H4 (cell line): ENCODE results near the gene DOK6. TPM values are rescaled to one million over a fixed set of nuclear protein-coding genes. Genes with fewer than 3 reads are reported as not detected.

Experiments
- DNase-seq: peaks from one replicate; pipeline ENCODE4 v3.0.0-alpha.2; 2015; ENCODE audit warnings: low spot score
- total RNA-seq: library from RNA; depleted of rRNA; stranded (reverse); fragments of >200 nt; shearing (Covaris generic); gene quantifications from 2 replicates; pipeline ENCODE4 v1.2.3, GENCODE V29; 2014

Gene DOK6
- total RNA-seq, 1 experiment from 2014 or later = 8.6 TPM

DNA sequence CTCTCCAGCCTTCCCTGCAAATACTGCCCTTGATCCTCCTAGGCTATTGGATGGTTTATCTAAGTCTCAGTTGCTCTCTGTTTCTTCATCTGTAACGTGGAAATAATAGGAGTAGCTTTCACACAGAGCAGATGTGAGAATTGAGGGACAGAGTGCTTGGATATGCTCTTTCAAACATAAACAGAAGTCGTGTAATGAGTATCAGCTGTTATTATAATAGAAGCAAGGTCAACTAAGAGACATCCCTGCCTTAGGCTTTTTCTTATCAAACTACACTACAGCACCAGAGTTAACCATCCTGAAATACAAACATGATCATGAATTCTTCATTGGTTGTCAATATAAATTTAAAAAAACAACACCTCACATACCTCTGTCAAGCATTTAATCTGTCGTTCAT is 138.2 kb downstream of the DOK6 start:
- no peak for DNase-seq

DNA sequence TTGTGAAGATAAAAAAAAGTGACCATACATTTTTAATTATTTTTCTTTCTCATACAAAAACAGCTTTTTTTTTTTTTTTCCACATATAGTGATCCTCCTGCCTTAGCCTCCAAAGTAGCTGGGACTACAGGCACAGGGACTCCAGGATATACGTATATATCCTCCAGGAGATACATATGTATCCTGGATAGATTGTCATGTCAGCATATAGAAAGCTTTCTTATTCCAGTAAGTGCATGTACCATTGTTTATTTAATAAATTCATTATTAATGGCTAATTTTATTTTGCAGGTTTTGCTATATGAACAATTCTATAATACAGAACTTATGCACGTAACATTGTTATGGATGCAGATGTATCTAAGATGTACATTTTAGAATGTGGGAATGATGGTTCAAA is 138.7 kb downstream of the DOK6 start:
- DNase-seq = no peak

DNA sequence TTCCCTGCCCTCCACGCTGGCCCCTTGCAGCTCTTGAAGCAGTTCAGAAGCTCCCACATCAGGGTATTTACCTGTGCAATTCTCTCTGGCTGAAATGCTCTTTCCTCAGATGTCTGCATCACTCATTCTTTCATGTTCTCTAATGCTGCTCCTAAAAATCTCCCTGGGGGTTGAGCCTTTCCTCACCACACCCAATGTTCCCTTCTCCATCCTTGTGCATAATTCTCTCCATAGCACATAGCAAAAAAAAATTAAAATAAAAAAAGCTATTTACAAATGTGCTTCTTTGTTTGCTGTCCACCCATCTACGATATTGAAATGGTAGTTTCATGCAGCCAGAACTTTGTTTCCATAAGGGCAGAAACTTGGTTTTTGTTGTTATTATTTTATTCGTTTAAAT is 155.5 kb downstream of the DOK6 start:
- no peak for DNase-seq

DNA sequence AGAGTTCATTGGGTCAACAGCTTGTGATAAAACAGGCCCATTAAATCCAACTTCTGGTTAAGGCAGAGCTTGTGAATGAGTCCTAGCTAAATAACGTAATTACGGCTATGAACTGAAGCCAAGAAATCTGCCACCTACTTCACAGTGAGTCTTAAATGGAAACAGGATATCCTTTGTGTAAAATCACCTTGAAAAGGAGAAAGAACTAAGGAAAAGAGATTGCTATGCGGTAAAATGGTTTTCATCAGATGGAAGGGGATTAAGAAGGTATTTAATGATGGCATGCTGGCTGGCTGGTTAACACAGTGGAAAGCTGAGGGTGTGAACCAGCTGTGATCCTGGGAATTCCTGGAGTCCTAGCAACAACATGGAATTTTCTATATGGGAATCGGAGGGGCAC is 156.6 kb downstream of the DOK6 start:
- peak; percentile 58 for DNase-seq

DNA sequence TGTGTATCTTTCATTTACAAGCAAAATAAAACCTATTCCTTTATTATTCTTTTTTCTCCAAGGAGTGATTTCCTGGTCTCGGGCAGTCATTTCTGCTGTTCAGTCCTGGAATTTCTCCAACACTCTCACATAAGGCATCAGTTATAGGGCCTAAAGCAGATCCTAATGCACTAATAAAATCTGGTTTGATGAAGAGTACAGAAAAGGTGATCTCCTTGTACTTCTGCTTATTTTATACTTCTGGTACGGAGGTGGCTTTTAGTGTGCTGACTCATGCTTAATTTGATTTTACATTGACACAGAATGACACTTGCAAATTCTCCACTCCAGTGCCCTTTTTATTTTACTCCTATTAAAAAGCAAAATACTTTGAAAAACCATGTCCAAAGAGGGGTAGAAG is 157.4 kb downstream of the DOK6 start:
- peak; percentile 19 for DNase-seq

DNA sequence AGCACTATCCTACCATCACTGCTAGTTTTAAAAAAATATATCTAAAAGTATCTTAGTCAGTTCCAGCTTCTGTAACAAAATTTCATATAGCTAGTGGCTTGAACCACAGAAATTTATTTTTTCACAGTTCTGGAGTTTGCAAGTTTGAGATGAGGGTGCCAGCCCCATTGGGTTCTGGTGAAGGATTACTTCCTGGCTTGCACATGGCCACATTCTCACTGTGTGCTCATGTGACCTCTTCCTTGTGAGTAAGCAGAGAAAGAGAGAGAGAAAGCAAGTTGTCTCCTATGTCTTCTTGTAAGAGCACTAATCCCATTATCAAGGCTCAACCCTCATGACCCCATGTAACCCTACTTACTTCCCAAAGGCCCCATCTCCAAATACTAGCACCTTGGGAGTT is 158.9 kb downstream of the DOK6 start:
- no peak for DNase-seq

DNA sequence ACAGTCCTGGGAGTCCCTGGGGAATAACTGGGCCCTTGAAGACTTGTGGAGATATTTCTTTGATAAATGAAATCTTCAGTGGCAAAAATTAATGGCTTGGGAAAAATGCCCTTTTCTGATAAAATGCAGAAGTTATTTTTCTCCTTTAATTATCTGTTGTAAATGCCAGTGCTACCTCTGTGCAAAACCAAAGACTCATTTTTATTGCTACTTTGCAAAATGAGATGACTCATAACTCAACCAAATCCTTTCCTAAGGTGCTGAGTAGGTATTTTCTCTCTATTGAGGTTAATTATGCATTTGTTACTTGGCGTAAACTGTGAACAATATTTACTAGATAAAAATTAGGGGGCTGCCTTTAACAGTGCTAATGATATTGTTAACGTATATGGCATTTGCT is 163.9 kb downstream of the DOK6 start:
- DNase-seq = no peak

DNA sequence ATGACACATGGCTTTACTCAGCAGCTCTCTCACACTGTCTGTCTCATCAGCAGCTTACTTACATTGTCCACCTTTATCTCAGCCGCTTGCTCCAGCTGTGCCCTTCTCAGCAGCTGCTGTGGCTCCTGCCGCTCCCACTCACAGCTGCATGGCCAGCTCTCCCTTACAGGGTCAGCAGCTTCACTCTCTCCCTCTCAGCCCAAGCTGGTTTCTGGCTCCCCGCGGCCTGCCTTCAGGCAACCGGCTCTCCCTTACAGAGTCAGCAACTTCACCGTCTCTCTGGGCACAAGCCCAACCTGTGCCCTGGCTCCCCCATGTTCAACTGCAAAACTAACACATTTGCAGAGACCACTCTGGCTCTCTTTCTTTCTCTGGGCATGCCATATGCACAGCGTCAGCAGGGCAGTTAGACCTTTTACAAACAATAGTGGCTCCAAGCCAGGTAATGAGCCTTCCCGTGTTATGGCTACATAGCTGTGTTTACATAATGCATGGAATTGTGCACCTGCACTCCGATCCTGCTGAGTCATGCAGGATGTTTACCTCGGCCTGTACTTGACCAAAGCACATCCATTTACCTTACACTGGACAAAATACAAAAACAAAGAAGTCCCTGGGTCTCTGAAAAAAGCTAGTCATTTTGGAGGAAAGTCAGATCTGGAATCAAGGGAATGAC is 167.3 kb downstream of the DOK6 start:
- peak; percentile 36 for DNase-seq

DNA sequence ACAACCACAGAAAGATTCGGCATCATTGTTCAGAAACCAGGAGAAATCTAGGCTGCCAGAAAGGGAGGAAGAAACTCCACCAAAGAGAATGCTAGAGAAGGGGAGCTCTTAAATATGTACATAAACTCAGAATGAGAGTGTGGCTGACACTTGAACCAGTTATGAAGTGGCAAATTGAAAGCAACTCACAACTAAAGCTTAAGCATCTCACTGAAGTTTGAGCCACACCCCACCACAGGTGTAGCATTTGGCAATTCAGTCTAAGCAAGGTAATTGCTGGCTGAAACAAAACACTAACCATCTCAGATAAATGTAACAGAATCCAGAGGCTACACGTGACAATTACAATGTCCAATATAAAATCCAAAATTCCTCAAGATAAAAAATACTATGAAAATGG is 168.4 kb downstream of the DOK6 start:
- DNase-seq = no peak

DNA sequence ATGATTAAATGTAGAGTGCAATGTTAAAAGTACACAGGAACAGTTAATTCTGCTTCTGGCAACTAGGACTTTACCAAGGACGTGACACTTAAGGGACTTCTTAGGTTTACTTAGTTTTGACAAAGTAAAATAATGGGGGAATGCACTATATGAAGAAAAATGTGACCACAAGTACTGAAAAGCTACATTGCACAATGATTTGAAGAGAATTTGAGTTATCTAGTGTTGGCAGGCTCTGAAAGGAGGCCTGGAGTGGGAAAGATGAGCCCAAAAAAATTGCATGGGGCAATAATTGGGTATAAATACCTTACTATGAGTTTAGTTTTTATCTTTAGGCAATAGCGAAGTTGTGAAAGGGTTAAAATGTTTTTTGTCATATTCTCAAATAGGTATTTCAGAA is 173.7 kb downstream of the DOK6 start:
- DNase-seq = no peak

DNA sequence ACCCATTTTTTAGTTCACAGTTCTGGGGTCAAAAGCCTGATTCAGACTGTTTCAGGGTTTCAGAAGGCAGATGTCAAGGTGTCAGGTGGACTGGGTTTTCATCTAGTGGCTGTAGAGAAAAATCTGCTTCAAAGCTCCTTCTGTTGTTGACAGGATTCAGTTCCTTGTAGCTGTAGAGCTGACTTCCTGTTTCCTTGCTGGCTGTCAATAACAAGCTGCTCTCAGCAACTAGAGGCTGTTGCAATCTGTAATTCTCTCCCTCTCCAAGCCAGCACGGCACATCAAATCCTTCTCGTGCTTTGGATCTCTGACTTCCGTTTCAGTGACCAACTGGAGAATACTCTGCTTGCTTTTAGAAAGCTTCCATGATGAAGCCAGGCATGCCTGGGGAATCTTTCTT is 179.4 kb downstream of the DOK6 start:
- no peak for DNase-seq

DNA sequence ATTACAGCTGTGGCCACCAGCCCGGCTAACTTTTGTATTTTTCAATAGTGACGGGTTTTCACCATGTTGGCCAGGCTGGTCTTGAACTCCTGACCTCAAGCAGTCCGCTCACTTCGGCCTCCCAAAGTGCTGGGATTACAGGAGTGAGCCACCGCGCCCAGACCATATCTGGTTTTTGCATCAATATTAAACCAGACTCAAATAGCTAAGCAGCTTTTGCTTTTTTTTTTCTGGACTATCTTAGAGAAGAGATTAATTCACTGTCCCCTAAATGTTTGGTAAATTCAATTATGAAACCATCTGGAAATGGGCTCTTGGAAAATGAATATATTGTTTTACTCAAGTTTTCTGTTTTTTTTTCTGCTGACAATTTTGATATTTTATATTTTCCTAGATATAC is 183.7 kb downstream of the DOK6 start:
- DNase-seq = no peak

DNA sequence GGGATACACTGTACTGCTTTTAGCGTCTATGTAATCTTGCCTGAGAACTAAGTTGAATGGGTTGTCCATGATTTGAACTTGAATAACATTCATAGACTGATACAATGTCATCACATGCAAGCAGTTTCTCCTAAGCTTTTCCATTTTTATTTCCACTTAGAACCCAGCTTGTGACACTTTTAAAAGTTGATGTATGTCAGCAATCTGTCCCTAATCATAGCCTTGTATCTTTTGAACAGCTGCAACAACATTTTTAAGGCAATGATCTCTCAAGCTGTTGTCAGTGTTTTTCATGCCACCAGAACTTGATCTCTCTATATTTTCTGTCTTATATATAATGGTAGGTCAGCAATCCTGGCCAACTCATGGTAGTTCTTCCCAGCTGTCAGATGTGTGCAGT is 185.0 kb downstream of the DOK6 start:
- DNase-seq = no peak

DNA sequence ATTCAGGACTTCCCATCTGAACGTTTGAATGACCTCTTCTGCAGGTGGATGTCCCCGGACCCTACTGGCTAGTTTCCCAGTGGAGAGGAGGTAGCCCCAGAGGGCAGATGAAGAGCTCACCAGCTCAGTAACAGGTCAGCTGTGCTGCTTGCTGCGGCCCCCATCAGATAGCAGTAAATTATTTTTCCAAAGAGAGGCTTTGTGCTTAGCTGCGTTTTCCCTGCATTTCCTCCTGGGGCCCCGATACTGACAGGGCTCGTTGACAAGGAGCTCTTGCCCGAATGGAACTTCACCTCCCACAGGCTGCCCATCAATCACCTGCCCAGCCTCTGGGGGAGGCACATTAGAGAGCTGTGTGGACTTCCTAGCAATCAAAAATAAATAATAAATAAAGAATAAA is 185.8 kb downstream of the DOK6 start:
- no peak for DNase-seq

DNA sequence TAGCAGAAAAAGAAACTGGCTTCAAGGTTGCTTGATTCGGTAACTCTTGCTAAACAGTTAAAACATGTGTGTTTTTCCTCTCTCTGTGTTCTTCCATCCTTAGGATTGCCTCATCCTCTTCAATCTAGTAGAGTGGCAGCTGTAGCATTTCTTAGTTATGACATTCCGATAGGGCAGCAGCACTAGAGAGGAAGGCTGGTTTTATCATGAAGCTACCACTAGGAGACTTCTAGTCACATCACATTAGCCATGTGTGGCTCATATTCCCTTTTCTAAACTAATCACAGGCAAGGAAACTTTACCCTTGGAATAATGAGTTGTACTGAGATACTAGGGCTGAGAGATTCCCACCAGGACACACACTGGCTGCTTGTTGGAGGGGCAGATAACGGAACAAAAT is 187.6 kb downstream of the DOK6 start:
- DNase-seq = no peak

DNA sequence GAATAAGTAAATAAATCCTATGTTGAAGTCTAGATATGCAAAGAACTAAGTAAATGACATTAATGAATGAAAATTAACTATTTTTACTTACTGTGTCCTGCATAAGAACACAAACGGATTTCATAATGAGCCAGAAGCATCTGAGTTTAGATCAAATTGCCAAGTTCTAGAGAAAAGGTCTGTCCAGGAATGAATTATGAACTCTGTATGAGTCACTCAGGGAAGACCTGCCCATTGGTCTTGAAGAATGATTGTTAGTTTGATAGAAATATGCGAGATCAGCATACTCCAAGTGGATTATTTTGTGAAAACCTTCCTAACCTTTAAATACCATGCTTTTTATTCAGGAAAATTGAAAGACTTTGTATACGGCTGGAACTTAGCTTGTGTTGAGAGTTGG is 189.5 kb downstream of the DOK6 start:
- DNase-seq = no peak

DNA sequence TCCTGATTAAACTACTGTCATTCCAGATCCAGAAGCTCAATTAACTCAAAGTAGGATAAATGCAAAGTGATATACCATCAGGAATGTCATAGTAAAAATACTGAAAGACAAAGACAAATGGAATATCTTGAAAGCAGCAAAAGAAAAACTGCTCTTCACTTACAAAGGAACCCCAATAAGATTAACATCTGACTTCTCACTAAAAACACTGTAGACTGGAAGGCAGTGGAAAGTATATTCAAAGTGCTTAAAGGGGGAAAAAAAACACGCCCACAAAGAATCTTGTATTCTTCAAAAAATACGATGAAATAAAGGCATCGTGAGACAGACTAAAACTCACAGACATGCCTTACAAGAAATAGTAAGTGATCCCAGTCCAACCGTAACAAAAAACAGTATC is 195.7 kb downstream of the DOK6 start:
- DNase-seq = no peak

DNA sequence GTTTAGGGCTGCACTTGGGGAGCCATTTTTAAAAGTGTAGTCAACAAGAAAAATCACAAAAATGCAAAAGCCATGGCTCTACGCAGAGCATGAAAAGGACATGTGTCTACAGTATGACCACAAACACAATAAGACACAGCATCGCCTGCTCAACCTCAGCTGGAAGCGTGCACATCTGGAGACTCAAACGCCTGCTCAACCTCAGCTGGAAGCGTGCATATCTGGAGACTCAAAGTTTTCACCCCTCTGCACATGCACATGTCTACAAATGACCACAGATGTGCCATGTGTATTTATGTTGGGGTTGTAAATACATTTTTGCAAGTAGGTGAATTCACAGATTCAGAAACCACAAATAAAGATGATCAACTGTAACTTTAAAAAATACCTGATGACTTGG is 196.9 kb downstream of the DOK6 start:
- no peak for DNase-seq

DNA sequence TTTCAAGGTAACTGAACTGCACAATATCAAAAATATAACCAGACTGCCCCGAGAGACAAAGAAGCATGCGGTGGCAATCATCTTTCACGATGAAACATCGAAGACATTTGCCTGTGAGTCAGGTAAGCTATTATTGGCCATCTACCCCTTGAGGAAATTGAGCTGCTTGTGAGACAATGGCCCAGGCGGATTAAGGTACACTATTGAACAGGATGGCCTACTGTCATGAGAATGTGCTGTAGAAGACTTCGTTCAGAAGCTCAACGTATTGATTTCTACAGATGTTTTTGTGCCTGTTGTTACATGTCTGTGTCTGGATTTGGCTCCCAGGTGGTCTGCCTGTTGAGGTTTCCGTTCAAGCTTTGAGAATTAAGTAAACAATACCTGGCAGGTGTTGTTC is 198.7 kb downstream of the DOK6 start:
- DNase-seq = no peak

DNA sequence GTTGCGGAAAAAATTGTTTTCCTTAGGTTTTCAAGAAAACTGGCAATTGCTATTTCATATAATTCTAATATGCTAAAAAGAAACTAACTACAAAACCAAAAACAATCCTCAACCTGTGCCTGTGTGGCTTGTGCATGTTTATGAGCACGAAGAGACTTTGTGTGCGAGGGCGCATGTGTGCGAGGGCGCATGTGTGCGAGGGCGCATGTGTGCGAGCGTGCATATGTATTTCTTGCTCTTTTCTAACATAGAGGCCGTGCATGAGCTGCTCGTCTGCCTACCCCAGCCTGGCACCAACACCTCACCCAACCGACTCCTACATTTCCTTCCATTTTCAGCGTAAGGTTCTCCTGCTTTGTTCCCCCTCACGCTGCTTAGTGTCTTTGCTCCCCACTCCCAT is 211.6 kb downstream of the DOK6 start:
- DNase-seq = no peak

DNA sequence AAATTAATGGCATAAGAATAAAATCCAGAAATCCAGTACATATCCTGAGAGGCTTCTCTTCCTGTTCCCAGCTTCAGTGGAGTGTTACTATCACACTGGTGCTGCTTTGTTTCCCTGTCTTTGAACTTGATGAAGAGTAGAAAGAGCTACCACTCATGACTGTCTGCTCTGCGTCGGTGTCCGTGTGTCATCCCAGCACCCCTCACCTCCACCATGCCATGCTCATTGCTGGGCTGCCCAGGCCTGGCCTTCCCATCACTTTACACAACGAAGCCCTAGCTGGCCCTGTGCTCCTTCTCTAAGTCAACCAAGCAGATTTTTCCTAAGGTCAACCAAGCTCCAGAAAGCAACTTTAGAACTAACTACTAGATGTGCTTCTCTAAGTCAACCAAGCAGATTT is 215.4 kb downstream of the DOK6 start:
- DNase-seq = no peak

DNA sequence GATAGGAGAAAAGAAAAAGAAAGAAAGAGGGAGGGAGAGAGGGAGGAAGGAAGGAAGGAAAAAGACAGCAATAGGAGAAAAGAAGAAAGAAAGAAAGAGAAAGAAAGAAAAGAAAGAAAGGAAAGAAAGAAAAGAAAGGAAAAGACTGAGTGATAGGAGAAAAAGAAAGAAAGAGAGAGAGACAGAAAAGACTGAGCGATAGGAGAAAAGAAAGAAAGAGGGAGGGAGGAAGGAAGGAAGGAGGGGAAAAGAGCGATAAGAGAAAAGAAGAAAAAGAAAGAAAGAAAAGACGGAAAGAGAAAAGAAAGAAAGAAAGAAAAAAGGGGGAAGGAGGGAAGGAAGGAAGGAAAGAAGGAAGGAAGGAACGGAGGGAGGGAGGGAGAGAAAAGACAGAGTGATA is 216.7 kb downstream of the DOK6 start:
- DNase-seq = no peak

DNA sequence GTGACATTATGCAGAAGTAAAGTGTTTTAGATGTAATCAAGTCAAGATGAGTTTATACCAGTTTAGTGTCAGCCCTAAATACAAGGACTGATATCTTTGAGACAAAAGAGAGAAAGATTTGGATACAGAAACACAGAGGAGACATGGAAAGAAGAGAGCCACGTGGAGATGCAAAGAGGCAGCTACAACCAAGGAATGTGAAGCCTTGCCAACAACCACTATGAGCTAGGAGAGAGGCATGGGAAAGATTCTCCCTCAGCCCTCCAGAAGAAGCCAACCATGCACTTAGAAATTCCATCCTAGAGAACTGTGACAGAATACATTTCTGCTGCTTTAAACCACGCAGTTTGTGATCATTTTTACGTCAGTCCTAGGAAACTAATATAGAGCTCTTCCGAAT is 217.2 kb downstream of the DOK6 start:
- DNase-seq = no peak

DNA sequence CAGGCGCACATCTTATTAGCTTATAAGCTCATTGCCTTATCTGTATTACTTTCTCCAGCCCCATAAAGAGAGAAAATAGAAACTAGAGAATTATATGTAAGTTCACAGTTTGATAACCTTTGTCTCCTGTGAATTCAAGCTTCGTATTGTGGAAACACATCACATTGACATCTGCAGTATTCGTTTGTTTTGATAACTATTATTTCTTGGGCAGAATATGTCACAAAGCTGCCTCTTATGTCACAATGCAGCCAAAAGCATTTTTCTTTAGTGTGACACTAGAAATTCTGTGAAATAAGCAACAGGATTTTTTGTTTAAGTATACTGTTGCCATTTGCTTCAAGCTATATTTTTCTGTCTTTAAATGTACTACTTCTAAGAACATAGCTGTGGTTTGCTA is 221.5 kb downstream of the DOK6 start:
- no peak for DNase-seq

DNA sequence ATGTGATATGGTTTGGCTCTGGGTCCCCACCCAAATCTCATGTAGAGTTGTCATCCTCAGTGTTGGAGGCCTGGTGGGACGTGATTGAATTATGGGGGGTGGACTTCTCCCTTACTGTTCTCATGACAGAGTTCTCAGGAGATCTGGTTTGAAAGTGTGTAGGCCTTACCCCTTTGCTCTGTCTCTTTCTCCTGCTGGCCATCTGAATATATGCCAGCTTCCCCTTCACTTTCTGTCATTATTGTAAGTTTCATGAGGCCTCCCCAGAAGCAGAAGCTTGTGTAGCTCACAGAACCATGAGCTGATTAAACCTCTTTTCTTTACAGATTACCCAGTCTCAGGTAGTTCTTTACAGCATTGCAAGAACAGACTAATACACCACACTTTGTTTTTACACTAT is 222.3 kb downstream of the DOK6 start:
- DNase-seq = no peak
